GM23338 (cell line): ENCODE results near the gene ITPR2. TPM values are rescaled to one million over a fixed set of nuclear protein-coding genes. Genes with fewer than 3 reads are reported as not detected.

Experiments
- EZH2 ChIP-seq: fragments of 200-600 bp; sonication (generic); IDR thresholded peaks from one replicate; pipeline ENCODE4 v1.8.0; 2017; ENCODE audit warnings: antibody characterized with exemption, mild to moderate bottlenecking, low read depth; ENCODE audit not compliant: unreplicated experiment
- JUNB ChIP-seq: IDR thresholded peaks from one replicate; pipeline ENCODE4 v1.6.1; 2016; ENCODE audit warnings: antibody characterized with exemption; ENCODE audit not compliant: unreplicated experiment
- STAT1 ChIP-seq: IDR thresholded peaks from one replicate; pipeline ENCODE4 v1.6.1; 2016; ENCODE audit warnings: antibody characterized with exemption; ENCODE audit not compliant: unreplicated experiment
- ZNF331 ChIP-seq: fragments of 250-450 bp; sonication (Bioruptor Pico); IDR thresholded peaks from 2 replicates; pipeline ENCODE4 v1.5.0; 2020; ENCODE audit warnings: low read depth, mild to moderate bottlenecking, moderate library complexity
- polyA plus RNA-seq: library from polyadenylated mRNA; unstranded; fragments of >200 nt; fragmentation: Nextera tagmentation; extraction: Ambion mirVana; gene quantifications from 2 replicates; pipeline ENCODE4 v1.2.1, GENCODE V29; 2016
- total RNA-seq: library from RNA; depleted of rRNA; stranded (reverse); fragments of >200 nt; shearing (Covaris generic); gene quantifications from 2 replicates; pipeline ENCODE4 v1.2.3, GENCODE V29; 2014
- TF ChIP-seq, protein P1 (sequence below): fragments of 250-450 bp; sonication (Bioruptor Pico); IDR thresholded peaks from 2 replicates; pipeline ENCODE4 v1.5.0; 2020; ENCODE audit warnings: mild to moderate bottlenecking, moderate library complexity
- TF ChIP-seq, protein P2 (sequence below): IDR thresholded peaks from 2 replicates; pipeline ENCODE4 v1.6.1; 2016; ENCODE audit warnings: antibody characterized with exemption
- TF ChIP-seq, protein P3 (sequence below): IDR thresholded peaks from one replicate; pipeline ENCODE4 v1.6.1; 2018; ENCODE audit warnings: antibody characterized with exemption; ENCODE audit not compliant: unreplicated experiment
- TF ChIP-seq, protein P4 (sequence below), 2 experiments: fragments of 200-600 bp in 1 of 2; sonication (generic) in 1 of 2; conservative IDR thresholded peaks; 2 replicates each; pipeline versions ENCODE4 v1.5.1 to v1.6.1; 2016 to 2017; ENCODE audit warnings: antibody characterized with exemption in 2 of 2, low read depth in 2 of 2, mild to moderate bottlenecking in 2 of 2, moderate library complexity in 1 of 2

Gene ITPR2
- total and polyA plus RNA-seq, 2 experiments from 2014 or later, result 44.5 to 65.2 TPM

DNA sequence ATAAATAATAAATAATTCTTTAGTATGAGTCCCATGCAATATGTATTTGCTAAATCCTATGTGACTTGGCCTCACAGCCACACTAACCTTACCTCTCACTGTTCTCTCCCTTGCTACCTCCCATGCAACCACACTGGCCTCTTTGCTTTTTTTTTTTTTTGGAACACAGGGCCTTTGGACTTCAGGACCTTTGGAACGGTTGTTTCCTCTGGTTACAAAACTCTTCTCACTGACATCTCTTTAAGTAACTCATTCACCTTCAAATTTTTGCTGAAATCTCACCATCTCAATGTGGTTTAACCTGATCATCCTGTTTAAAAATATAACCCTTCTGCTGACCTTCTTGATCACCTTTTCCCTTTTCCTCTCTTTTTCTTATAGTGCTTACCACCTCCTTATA lies 443.7 kb downstream of the ITPR2 start (continued):
- TF ChIP-seq, protein P1, sequence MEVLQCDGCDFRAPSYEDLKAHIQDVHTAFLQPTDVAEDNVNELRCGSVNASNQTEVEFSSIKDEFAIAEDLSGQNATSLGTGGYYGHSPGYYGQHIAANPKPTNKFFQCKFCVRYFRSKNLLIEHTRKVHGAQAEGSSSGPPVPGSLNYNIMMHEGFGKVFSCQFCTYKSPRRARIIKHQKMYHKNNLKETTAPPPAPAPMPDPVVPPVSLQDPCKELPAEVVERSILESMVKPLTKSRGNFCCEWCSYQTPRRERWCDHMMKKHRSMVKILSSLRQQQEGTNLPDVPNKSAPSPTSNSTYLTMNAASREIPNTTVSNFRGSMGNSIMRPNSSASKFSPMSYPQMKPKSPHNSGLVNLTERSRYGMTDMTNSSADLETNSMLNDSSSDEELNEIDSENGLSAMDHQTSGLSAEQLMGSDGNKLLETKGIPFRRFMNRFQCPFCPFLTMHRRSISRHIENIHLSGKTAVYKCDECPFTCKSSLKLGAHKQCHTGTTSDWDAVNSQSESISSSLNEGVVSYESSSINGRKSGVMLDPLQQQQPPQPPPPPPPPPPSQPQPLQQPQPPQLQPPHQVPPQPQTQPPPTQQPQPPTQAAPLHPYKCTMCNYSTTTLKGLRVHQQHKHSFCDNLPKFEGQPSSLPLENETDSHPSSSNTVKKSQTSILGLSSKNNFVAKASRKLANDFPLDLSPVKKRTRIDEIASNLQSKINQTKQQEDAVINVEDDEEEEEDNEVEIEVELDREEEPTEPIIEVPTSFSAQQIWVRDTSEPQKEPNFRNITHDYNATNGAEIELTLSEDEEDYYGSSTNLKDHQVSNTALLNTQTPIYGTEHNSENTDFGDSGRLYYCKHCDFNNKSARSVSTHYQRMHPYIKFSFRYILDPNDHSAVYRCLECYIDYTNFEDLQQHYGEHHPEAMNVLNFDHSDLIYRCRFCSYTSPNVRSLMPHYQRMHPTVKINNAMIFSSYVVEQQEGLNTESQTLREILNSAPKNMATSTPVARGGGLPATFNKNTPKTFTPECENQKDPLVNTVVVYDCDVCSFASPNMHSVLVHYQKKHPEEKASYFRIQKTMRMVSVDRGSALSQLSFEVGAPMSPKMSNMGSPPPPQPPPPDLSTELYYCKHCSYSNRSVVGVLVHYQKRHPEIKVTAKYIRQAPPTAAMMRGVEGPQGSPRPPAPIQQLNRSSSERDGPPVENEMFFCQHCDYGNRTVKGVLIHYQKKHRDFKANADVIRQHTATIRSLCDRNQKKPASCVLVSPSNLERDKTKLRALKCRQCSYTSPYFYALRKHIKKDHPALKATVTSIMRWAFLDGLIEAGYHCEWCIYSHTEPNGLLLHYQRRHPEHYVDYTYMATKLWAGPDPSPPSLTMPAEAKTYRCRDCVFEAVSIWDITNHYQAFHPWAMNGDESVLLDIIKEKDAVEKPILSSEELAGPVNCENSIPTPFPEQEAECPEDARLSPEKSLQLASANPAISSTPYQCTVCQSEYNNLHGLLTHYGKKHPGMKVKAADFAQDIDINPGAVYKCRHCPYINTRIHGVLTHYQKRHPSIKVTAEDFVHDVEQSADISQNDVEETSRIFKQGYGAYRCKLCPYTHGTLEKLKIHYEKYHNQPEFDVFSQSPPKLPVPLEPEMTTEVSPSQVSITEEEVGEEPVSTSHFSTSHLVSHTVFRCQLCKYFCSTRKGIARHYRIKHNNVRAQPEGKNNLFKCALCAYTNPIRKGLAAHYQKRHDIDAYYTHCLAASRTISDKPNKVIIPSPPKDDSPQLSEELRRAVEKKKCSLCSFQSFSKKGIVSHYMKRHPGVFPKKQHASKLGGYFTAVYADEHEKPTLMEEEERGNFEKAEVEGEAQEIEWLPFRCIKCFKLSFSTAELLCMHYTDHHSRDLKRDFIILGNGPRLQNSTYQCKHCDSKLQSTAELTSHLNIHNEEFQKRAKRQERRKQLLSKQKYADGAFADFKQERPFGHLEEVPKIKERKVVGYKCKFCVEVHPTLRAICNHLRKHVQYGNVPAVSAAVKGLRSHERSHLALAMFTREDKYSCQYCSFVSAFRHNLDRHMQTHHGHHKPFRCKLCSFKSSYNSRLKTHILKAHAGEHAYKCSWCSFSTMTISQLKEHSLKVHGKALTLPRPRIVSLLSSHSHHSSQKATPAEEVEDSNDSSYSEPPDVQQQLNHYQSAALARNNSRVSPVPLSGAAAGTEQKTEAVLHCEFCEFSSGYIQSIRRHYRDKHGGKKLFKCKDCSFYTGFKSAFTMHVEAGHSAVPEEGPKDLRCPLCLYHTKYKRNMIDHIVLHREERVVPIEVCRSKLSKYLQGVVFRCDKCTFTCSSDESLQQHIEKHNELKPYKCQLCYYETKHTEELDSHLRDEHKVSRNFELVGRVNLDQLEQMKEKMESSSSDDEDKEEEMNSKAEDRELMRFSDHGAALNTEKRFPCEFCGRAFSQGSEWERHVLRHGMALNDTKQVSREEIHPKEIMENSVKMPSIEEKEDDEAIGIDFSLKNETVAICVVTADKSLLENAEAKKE (CRISPR knock-in tag), result no peak
- TF ChIP-seq JUNB (no peak), EZH2 (no peak), ZNF331 (CRISPR knock-in tag) (no peak), STAT1 (no peak)
- TF ChIP-seq, protein P2, sequence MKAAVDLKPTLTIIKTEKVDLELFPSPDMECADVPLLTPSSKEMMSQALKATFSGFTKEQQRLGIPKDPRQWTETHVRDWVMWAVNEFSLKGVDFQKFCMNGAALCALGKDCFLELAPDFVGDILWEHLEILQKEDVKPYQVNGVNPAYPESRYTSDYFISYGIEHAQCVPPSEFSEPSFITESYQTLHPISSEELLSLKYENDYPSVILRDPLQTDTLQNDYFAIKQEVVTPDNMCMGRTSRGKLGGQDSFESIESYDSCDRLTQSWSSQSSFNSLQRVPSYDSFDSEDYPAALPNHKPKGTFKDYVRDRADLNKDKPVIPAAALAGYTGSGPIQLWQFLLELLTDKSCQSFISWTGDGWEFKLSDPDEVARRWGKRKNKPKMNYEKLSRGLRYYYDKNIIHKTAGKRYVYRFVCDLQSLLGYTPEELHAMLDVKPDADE, result no peak
- TF ChIP-seq, protein P3, sequence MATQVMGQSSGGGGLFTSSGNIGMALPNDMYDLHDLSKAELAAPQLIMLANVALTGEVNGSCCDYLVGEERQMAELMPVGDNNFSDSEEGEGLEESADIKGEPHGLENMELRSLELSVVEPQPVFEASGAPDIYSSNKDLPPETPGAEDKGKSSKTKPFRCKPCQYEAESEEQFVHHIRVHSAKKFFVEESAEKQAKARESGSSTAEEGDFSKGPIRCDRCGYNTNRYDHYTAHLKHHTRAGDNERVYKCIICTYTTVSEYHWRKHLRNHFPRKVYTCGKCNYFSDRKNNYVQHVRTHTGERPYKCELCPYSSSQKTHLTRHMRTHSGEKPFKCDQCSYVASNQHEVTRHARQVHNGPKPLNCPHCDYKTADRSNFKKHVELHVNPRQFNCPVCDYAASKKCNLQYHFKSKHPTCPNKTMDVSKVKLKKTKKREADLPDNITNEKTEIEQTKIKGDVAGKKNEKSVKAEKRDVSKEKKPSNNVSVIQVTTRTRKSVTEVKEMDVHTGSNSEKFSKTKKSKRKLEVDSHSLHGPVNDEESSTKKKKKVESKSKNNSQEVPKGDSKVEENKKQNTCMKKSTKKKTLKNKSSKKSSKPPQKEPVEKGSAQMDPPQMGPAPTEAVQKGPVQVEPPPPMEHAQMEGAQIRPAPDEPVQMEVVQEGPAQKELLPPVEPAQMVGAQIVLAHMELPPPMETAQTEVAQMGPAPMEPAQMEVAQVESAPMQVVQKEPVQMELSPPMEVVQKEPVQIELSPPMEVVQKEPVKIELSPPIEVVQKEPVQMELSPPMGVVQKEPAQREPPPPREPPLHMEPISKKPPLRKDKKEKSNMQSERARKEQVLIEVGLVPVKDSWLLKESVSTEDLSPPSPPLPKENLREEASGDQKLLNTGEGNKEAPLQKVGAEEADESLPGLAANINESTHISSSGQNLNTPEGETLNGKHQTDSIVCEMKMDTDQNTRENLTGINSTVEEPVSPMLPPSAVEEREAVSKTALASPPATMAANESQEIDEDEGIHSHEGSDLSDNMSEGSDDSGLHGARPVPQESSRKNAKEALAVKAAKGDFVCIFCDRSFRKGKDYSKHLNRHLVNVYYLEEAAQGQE, result no peak
- TF ChIP-seq, protein P4, sequence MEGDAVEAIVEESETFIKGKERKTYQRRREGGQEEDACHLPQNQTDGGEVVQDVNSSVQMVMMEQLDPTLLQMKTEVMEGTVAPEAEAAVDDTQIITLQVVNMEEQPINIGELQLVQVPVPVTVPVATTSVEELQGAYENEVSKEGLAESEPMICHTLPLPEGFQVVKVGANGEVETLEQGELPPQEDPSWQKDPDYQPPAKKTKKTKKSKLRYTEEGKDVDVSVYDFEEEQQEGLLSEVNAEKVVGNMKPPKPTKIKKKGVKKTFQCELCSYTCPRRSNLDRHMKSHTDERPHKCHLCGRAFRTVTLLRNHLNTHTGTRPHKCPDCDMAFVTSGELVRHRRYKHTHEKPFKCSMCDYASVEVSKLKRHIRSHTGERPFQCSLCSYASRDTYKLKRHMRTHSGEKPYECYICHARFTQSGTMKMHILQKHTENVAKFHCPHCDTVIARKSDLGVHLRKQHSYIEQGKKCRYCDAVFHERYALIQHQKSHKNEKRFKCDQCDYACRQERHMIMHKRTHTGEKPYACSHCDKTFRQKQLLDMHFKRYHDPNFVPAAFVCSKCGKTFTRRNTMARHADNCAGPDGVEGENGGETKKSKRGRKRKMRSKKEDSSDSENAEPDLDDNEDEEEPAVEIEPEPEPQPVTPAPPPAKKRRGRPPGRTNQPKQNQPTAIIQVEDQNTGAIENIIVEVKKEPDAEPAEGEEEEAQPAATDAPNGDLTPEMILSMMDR (conservative IDR thresholded peaks at IDR 0.05; ENCODE audit: low read depth in 2 of 2), result no peak
